ENCODE results near the gene RNF113B. TPM values are rescaled to one million over a fixed set of nuclear protein-coding genes. Genes with fewer than 3 reads are reported as not detected.

RNF113B gene
- total RNA-seq, 2 experiments from 2014 or later, result not detected

DNA sequence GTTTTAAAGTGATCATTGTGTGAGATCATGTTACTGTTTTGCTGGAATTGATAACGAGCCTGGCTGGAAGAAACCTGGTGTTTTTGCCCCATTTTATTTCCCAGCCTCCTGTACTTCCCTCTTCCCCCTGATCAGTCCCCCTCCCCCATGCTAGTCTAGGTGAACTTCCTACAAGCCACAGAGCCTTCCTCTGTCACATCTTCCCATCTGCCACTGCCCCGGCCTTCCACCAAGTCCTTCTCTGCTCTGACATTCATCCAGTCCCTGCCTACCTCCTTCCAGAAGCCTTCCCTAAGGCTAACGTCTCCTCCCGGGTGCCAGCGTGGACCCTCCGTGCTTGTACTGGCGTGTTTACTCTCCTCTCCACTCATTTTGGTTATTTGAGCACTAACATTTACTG is 19.9 kb downstream of the RNF113B start:
- no TSS peak for BruUV-seq (replicated peaks)
- intact Hi-C loops (cut with micrococcal nuclease; ENCODE audit: unreplicated experiment), result no loop called here
- Histone ChIP-seq H3K36me3 (ENCODE audit: insufficient read depth, low read length) (no peaks in the 10 kb centered on the region), H3K79me2 (ENCODE audit: insufficient read depth, low read depth, low read length) (no peaks in the 10 kb centered on the region), H3K9me3 (ENCODE audit: low read length) (no peaks in the 10 kb centered on the region), H3K4me1 (ENCODE audit: insufficient read depth, low read length, poor library complexity, severe bottlenecking) (no peaks in the 10 kb centered on the region), H3K9me2 (ENCODE audit: insufficient read depth, low read length) (no peaks in the 10 kb centered on the region), H3K4me2 (ENCODE audit: low read length) (no peak overlapping the region), H2AFZ (ENCODE audit: low read length) (no peak overlapping the region), H4K20me1 (ENCODE audit: insufficient read depth, low read length) (no peaks in the 10 kb centered on the region), H3K27ac (ENCODE audit: low read depth, low read length, poor library complexity, severe bottlenecking) (no peak overlapping the region), H3K4me3 (ENCODE audit: low read depth, low read length, poor library complexity, severe bottlenecking) (no peak overlapping the region)
- TF ChIP-seq, protein P1, sequence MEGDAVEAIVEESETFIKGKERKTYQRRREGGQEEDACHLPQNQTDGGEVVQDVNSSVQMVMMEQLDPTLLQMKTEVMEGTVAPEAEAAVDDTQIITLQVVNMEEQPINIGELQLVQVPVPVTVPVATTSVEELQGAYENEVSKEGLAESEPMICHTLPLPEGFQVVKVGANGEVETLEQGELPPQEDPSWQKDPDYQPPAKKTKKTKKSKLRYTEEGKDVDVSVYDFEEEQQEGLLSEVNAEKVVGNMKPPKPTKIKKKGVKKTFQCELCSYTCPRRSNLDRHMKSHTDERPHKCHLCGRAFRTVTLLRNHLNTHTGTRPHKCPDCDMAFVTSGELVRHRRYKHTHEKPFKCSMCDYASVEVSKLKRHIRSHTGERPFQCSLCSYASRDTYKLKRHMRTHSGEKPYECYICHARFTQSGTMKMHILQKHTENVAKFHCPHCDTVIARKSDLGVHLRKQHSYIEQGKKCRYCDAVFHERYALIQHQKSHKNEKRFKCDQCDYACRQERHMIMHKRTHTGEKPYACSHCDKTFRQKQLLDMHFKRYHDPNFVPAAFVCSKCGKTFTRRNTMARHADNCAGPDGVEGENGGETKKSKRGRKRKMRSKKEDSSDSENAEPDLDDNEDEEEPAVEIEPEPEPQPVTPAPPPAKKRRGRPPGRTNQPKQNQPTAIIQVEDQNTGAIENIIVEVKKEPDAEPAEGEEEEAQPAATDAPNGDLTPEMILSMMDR (conservative IDR thresholded peaks at IDR 0.05; ENCODE audit: low read length), result no peak
- TF ChIP-seq EZH2phosphoT487 (IDR thresholded peaks at IDR 0.05; ENCODE audit: borderline replicate concordance, low read depth, low read length), result no peak
- no peak for DNase-seq (ENCODE audit: low spot score)
- POLR2A ChIA-PET, result no interaction called here
- CTCF ChIA-PET (ENCODE audit: unreplicated experiment), result no interaction called here

DNA sequence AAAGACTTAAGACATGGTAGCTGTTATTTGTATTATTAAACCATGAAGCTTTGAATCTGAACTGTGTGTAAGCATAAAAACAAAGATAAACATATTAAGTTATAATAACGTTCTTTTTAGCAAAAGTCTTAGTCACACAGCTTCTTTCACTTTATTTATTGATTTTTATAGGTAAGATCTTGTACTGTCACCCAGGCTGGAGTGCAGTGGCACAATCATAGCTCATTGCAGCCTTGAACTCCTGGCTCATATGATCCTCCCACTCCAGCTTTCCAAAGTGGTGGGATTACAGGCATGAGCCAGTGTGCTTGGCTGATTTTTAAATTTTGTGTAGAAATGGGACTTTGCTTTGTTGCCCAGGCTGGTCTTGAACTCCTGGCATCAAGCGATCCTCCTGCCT is 20.8 kb downstream of the RNF113B start:
- Histone ChIP-seq H3K9me2 (ENCODE audit: insufficient read depth, low read length) (no peaks in the 10 kb centered on the region), H3K4me1 (ENCODE audit: insufficient read depth, low read length, poor library complexity, severe bottlenecking) (no peaks in the 10 kb centered on the region), H3K79me2 (ENCODE audit: insufficient read depth, low read depth, low read length) (no peaks in the 10 kb centered on the region), H3K27ac (ENCODE audit: low read depth, low read length, poor library complexity, severe bottlenecking) (no peak overlapping the region), H3K4me2 (ENCODE audit: low read length) (no peak overlapping the region), H3K4me3 (ENCODE audit: low read depth, low read length, poor library complexity, severe bottlenecking) (no peak overlapping the region), H2AFZ (ENCODE audit: low read length) (no peak overlapping the region), H3K9me3 (ENCODE audit: low read length) (no peaks in the 10 kb centered on the region), H4K20me1 (ENCODE audit: insufficient read depth, low read length) (no peaks in the 10 kb centered on the region), H3K36me3 (ENCODE audit: insufficient read depth, low read length) (no peaks in the 10 kb centered on the region)
- TF ChIP-seq EZH2phosphoT487 (IDR thresholded peaks at IDR 0.05; ENCODE audit: borderline replicate concordance, low read depth, low read length), result no peak
- TF ChIP-seq, protein P1 (conservative IDR thresholded peaks at IDR 0.05; ENCODE audit: low read length), result no peak
- intact Hi-C loops (cut with micrococcal nuclease; ENCODE audit: unreplicated experiment), result no loop called here
- ChIA-PET POLR2A (interaction anchor here (1.5 kb wide), 1 partner anchor 110 kb away, joined by 3 read pairs; no protein-coding TSS in a partner anchor), CTCF (ENCODE audit: unreplicated experiment) (no interaction called here)
- DNase-seq (ENCODE audit: low spot score), result no peak
- no TSS peak for BruUV-seq (replicated peaks)

DNA sequence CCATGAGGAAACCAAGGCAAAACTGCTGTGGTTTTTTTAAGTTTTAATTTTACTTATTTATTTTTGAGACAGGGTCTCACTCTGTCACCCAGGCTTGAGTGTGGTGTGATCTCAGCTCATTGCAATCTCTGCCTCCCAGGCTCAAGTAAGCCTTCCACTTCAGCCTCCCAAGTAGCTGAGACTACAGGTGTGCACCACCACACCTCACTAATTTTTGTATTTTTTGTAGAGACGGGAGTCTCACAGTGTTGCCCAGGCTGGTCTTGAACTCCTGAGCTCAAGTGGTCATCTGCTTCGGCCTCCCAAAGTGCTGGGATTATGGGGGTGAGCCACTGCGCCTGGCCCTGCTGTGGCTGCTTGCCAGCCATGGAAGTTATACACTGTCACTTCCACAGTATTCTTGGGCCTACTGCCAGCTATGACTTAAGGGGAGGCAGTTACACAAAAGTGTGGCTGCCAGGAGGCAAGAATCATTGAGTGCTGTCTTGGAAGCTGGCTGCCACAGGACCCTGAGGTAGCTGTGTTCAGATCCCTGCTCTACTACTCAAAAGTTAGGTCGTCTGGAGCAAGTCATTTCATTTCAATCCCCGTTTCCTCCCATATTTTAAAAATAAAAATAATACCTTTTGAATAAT is 21.5 kb downstream of the RNF113B start:
- ChIA-PET CTCF (ENCODE audit: unreplicated experiment) (no interaction called here), POLR2A (interaction anchor here (0.7 to 1.5 kb wide), 3 partner anchors 99 to 760 kb away, joined by 3 to 7 read pairs (median 3); no protein-coding TSS in a partner anchor)
- Histone ChIP-seq H3K9me2 (ENCODE audit: insufficient read depth, low read length) (no peaks in the 10 kb centered on the region), H3K4me1 (ENCODE audit: insufficient read depth, low read length, poor library complexity, severe bottlenecking) (no peaks in the 10 kb centered on the region), H3K36me3 (ENCODE audit: insufficient read depth, low read length) (no peaks in the 10 kb centered on the region), H2AFZ (ENCODE audit: low read length) (no peak overlapping the region), H3K27ac (ENCODE audit: low read depth, low read length, poor library complexity, severe bottlenecking) (no peak overlapping the region), H3K4me3 (ENCODE audit: low read depth, low read length, poor library complexity, severe bottlenecking) (no peak overlapping the region), H3K9me3 (ENCODE audit: low read length) (no peaks in the 10 kb centered on the region), H3K79me2 (ENCODE audit: insufficient read depth, low read depth, low read length) (no peaks in the 10 kb centered on the region), H3K4me2 (ENCODE audit: low read length) (no peak overlapping the region), H4K20me1 (ENCODE audit: insufficient read depth, low read length) (no peaks in the 10 kb centered on the region)
- DNase-seq (ENCODE audit: low spot score), result no peak
- BruUV-seq (replicated peaks), result no TSS peak
- TF ChIP-seq EZH2phosphoT487 (IDR thresholded peaks at IDR 0.05; ENCODE audit: borderline replicate concordance, low read depth, low read length), result no peak
- TF ChIP-seq, protein P1 (conservative IDR thresholded peaks at IDR 0.05; ENCODE audit: low read length), result no peak
- intact Hi-C loops (cut with micrococcal nuclease; ENCODE audit: unreplicated experiment), result no loop called here

Data from OCI-LY7 (cell line).